ENCODE measurements around the gene FAM3C.

FAM3C gene

DNA sequence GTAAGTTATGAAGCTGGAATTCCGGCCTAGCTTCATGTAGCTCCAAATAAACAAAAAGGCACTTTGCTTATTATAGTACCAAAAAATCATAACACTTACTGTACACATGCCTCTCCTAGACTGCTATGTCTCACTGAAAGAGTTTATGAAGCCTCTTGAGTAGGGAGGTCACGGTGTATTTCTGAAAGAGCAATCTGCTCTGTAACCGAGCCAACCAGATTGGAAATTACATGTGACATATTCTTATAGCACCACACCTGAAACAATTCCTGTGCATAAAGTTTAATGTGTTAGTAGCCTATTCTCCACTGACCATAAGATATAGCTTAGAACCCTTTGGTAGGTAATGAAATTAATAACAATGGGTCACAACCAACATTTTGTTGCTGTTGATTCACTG lies 1.3 kb upstream of the FAM3C start:
- peaks cover 8 to 12% of the 10 kb centered on the region in 2 experiments for H3K4me1 ChIP-seq (ENCODE audit: control insufficient read depth in 1 of 2, insufficient read depth in 1 of 2, low read depth in 1 of 2, low read length in 1 of 2)
- no peak overlapping the region for H3K4me3 ChIP-seq (ENCODE audit: low read depth in 1 of 2, low read length in 1 of 2)
- peaks cover 19% of the 10 kb centered on the region for H3K27me3 ChIP-seq
- no peak overlapping the region for H3K27ac ChIP-seq
- TF ChIP-seq, protein P1, sequence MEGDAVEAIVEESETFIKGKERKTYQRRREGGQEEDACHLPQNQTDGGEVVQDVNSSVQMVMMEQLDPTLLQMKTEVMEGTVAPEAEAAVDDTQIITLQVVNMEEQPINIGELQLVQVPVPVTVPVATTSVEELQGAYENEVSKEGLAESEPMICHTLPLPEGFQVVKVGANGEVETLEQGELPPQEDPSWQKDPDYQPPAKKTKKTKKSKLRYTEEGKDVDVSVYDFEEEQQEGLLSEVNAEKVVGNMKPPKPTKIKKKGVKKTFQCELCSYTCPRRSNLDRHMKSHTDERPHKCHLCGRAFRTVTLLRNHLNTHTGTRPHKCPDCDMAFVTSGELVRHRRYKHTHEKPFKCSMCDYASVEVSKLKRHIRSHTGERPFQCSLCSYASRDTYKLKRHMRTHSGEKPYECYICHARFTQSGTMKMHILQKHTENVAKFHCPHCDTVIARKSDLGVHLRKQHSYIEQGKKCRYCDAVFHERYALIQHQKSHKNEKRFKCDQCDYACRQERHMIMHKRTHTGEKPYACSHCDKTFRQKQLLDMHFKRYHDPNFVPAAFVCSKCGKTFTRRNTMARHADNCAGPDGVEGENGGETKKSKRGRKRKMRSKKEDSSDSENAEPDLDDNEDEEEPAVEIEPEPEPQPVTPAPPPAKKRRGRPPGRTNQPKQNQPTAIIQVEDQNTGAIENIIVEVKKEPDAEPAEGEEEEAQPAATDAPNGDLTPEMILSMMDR (IDR thresholded peaks at IDR 0.05): no peak
- H3K36me3 ChIP-seq: no peaks in the 10 kb centered on the region
- no peaks in the 10 kb centered on the region for H3K9me3 ChIP-seq

DNA sequence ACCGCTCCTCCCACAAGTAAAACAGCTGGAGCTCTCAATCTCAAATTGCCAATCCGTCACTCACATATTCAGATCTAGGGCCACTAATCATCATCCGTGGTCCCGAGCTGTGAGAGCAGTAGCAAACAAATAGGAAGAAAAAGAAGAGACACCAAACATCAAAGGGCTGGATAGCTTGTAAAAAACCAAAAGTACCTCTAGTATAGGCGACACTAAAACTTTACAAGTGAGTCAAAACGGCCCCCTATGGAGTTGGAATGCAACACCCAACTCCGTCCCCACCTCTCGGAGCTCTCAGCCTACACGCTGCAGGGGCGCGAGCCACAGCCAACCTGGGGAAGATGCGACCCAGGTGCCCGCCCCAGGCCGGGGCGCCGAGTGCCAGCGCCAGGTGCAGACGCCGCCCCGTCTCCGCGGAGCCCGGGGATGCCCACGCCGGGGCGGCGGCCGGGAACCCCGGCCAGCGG lies 581 bp downstream of the FAM3C start:
- TF ChIP-seq, protein P1 (IDR thresholded peaks at IDR 0.05): no peak
- H3K36me3 ChIP-seq: no peaks in the 10 kb centered on the region
- H3K27ac ChIP-seq: no peak overlapping the region
- no peaks in the 10 kb centered on the region for H3K9me3 ChIP-seq
- H3K4me1 ChIP-seq (ENCODE audit: control insufficient read depth in 1 of 2, insufficient read depth in 1 of 2, low read depth in 1 of 2, low read length in 1 of 2): peaks cover 8 to 12% of the 10 kb centered on the region in 2 experiments
- H3K4me3 ChIP-seq (ENCODE audit: low read depth in 1 of 2, low read length in 1 of 2): peak overlapping the region; percentile 56 to 67
- peaks cover 19% of the 10 kb centered on the region for H3K27me3 ChIP-seq

DNA sequence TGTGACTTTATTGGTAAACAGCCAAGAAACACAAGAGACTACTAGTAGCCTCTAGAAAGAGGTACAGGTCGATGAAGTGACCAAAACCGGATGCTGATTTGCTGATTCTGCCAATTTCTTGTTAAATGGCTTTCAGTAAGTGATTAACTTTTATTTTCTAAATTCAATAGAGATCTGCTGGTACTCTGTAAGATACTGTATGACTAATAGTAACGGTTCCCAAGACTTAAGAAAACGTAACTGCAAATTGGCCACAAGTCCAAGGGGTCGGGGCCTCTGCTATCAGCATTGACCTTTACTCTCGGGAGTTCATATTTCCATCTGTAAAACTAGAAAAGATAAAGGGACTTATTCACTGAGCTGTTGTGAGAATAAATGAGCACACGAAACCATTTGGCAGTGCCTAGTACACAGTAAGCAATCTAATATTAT lies 1.4 kb downstream of the FAM3C start:
- TF ChIP-seq, protein P1 (IDR thresholded peaks at IDR 0.05): no peak
- H3K9me3 ChIP-seq: no peaks in the 10 kb centered on the region
- H3K36me3 ChIP-seq: no peaks in the 10 kb centered on the region
- H3K27ac ChIP-seq: no peak overlapping the region
- H3K4me3 ChIP-seq (ENCODE audit: low read depth in 1 of 2, low read length in 1 of 2): no peak overlapping the region
- H3K4me1 ChIP-seq (ENCODE audit: control insufficient read depth in 1 of 2, insufficient read depth in 1 of 2, low read depth in 1 of 2, low read length in 1 of 2): peaks cover 8 to 12% of the 10 kb centered on the region in 2 experiments
- H3K27me3 ChIP-seq: peaks cover 19% of the 10 kb centered on the region

DNA sequence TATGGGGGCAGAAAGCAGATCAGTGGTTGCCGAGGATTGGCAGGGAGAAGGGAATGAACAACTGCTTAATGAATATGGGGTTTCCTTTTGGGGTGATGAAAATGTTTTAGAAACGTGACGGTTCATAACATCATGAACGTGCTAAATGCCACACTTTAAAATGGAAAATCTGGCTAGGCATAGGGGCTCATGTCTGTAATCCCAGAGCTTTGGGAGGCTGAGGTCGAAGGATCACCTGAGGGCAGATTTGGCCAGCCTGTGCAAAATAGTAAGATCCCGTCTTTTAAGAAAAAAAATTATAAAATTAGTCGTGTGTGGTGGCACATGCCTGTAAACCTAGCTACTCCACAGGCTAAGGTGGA lies 3.1 kb downstream of the FAM3C start:
- Histone ChIP-seq H3K4me3 (ENCODE audit: low read depth in 1 of 2, low read length in 1 of 2) (no peak overlapping the region), H3K9me3 (no peaks in the 10 kb centered on the region), H3K36me3 (no peaks in the 10 kb centered on the region), H3K4me1 (ENCODE audit: control insufficient read depth in 1 of 2, insufficient read depth in 1 of 2, low read depth in 1 of 2, low read length in 1 of 2) (peaks cover 8 to 12% of the 10 kb centered on the region in 2 experiments), H3K27me3 (peaks cover 19% of the 10 kb centered on the region), H3K27ac (no peak overlapping the region)
- TF ChIP-seq, protein P1 (IDR thresholded peaks at IDR 0.05): no peak

DNA sequence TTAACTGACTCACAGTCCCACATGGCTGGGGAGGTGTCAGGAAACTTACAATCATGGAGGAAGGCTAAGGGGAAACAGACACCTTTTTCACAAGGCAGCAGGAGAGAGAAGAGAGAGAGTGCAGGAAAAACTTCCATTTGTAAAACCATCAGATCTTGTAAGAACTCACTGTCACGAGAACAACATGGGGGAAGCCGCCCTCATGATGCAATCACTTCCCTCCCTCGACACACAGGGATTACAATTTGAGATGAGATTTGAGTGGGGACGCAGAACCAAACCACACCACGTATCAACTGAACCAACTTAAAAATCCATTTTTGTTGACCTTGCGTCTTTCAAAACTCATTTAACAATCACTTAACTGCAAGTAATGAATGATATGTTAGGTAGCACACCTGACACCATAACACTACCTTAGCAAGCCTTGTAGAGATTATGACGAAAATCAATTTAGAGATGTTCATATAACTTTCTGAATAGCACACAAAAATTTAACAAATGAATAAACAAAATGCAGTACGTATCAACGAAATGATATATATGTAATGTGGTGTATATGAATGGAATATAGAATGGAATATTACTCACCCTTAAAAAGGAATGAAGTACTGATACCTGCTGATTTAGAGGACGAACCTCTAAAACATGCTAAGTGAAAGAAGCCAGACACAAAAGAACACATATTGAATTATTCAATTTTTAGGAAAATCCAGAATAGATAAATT lies 3.7 kb downstream of the FAM3C start:
- Histone ChIP-seq H3K36me3 (no peaks in the 10 kb centered on the region), H3K4me3 (ENCODE audit: low read depth in 1 of 2, low read length in 1 of 2) (no peak overlapping the region), H3K27ac (no peak overlapping the region), H3K9me3 (no peaks in the 10 kb centered on the region), H3K4me1 (ENCODE audit: control insufficient read depth in 1 of 2, insufficient read depth in 1 of 2, low read depth in 1 of 2, low read length in 1 of 2) (peaks cover 8 to 12% of the 10 kb centered on the region in 2 experiments), H3K27me3 (peaks cover 19% of the 10 kb centered on the region)
- TF ChIP-seq, protein P1 (IDR thresholded peaks at IDR 0.05): no peak
